NT2/D1 (cell line): Measurements from ENCODE around the gene GID4.

Experiments used
- DNase-seq: peaks from one replicate; pipeline ENCODE4 v3.0.0-alpha.2; 2011; ENCODE audit warnings: low read depth, low spot score
- H3K27me3 ChIP-seq: 2 replicates; pipeline ENCODE4 v1.6.0; 2011; ENCODE audit warnings: mild to moderate bottlenecking; ENCODE audit not compliant: insufficient read length, insufficient read depth
- H3K36me3 ChIP-seq: 2 replicates; pipeline ENCODE4 v1.6.1; 2011; ENCODE audit warnings: mild to moderate bottlenecking, low read length, mixed read lengths; ENCODE audit not compliant: insufficient read depth, insufficient read length
- H3K4me1 ChIP-seq: 2 replicates; pipeline ENCODE4 v1.5.1; 2011; ENCODE audit not compliant: insufficient read depth, insufficient read length
- H3K4me3 ChIP-seq: 2 replicates; pipeline ENCODE4 v1.5.1; 2011; ENCODE audit warnings: low read depth; ENCODE audit not compliant: insufficient read length
- H3K9ac ChIP-seq: 2 replicates; pipeline ENCODE4 v1.6.0; 2011; ENCODE audit warnings: low read depth; ENCODE audit not compliant: insufficient read length
- H3K9me3 ChIP-seq: 2 replicates; pipeline ENCODE4 v1.5.1; 2011; ENCODE audit warnings: mild to moderate bottlenecking, low read length; ENCODE audit not compliant: insufficient read depth
- SUZ12 ChIP-seq: IDR thresholded peaks from 2 replicates; pipeline ENCODE4 v1.6.1; 2011; ENCODE audit not compliant: insufficient read length, insufficient read depth; ENCODE audit errors: extremely low read depth
- YY1 ChIP-seq: IDR thresholded peaks from 2 replicates; pipeline ENCODE4 v1.6.1; 2011; ENCODE audit not compliant: insufficient read length, insufficient read depth
- ZNF274 ChIP-seq: IDR thresholded peaks from 2 replicates; pipeline ENCODE4 v1.6.1; 2011; ENCODE audit warnings: mild to moderate bottlenecking, low read depth, low read length

GID4 gene

GRCh38 chr17:17998934-17999333 is 40.3 kb upstream of the GID4 start:
- H3K4me3 ChIP-seq: no peak overlapping the region
- H3K9ac ChIP-seq: no peak overlapping the region
- H3K4me1 ChIP-seq: peaks cover 10% of the 10 kb centered on the region
- H3K27me3 ChIP-seq: no peaks in the 10 kb centered on the region
- H3K36me3 ChIP-seq: no peaks in the 10 kb centered on the region
- no peak for DNase-seq
- TF ChIP-seq ZNF274 (no peak), SUZ12 (no peak), YY1 (no peak)
- H3K9me3 ChIP-seq: no peaks in the 10 kb centered on the region

GRCh38 chr17:17999364-18000029 is 39.7 kb upstream of the GID4 start:
- no peak for TF ChIP-seq SUZ12
- TF ChIP-seq ZNF274: no peak
- TF ChIP-seq YY1: no peak
- no peak overlapping the region for H3K9ac ChIP-seq
- no peak for DNase-seq

GRCh38 chr17:18000030-18000408 is 39.2 kb upstream of the GID4 start:
- Histone ChIP-seq H3K9ac (no peak overlapping the region), H3K36me3 (no peaks in the 10 kb centered on the region), H3K4me3 (no peak overlapping the region), H3K9me3 (no peaks in the 10 kb centered on the region), H3K27me3 (no peaks in the 10 kb centered on the region), H3K4me1 (peaks cover 1% of the 10 kb centered on the region)
- no peak for DNase-seq
- TF ChIP-seq SUZ12 (no peak), YY1 (no peak), ZNF274 (no peak)

More at GRCh38 chr17:17999364-18000029, 39.7 kb upstream of the GID4 start:
- Histone ChIP-seq H3K9me3 (no peaks in the 10 kb centered on the region), H3K4me1 (peaks cover 5% of the 10 kb centered on the region), H3K36me3 (no peaks in the 10 kb centered on the region), H3K4me3 (no peak overlapping the region), H3K27me3 (no peaks in the 10 kb centered on the region)

GRCh38 chr17:18002171-18002570 is 37.0 kb upstream of the GID4 start:
- Histone ChIP-seq H3K9me3 (no peaks in the 10 kb centered on the region), H3K9ac (no peak overlapping the region), H3K27me3 (no peaks in the 10 kb centered on the region), H3K4me1 (peaks cover 4% of the 10 kb centered on the region), H3K36me3 (peaks cover 7% of the 10 kb centered on the region), H3K4me3 (no peak overlapping the region)
- DNase-seq: no peak
- TF ChIP-seq YY1: no peak
- no peak for TF ChIP-seq SUZ12
- no peak for TF ChIP-seq ZNF274

- H3K4me3 ChIP-seq: no peak overlapping the region
- peaks cover 4% of the 10 kb centered on the region for H3K4me1 ChIP-seq
- H3K9me3 ChIP-seq: no peaks in the 10 kb centered on the region
- TF ChIP-seq SUZ12: no peak
- TF ChIP-seq ZNF274: no peak
- TF ChIP-seq YY1: no peak
- DNase-seq: no peak
- no peaks in the 10 kb centered on the region for H3K27me3 ChIP-seq
- H3K36me3 ChIP-seq: peaks cover 15% of the 10 kb centered on the region
- H3K9ac ChIP-seq: no peak overlapping the region
These were observed 34.9 kb upstream of the GID4 start for GRCh38 chr17:18004345-18004744.

GRCh38 chr17:18004884-18005305 is 34.3 kb upstream of the GID4 start:
- Histone ChIP-seq H3K9ac (no peak overlapping the region), H3K36me3 (peaks cover 18% of the 10 kb centered on the region), H3K9me3 (no peaks in the 10 kb centered on the region), H3K27me3 (no peaks in the 10 kb centered on the region), H3K4me1 (peaks cover 4% of the 10 kb centered on the region), H3K4me3 (no peak overlapping the region)
- TF ChIP-seq YY1: no peak
- no peak for DNase-seq

- TF ChIP-seq ZNF274 (no peak), SUZ12 (no peak), YY1 (no peak)
- Histone ChIP-seq H3K9ac (no peak overlapping the region), H3K27me3 (no peaks in the 10 kb centered on the region), H3K36me3 (peaks cover 18% of the 10 kb centered on the region), H3K4me3 (no peak overlapping the region), H3K9me3 (no peaks in the 10 kb centered on the region), H3K4me1 (peaks cover 4% of the 10 kb centered on the region)
- DNase-seq: no peak
These were observed 33.7 kb upstream of the GID4 start for GRCh38 chr17:18005496-18005895.
